ENCODE measurements around the gene ABHD8.

DNA sequence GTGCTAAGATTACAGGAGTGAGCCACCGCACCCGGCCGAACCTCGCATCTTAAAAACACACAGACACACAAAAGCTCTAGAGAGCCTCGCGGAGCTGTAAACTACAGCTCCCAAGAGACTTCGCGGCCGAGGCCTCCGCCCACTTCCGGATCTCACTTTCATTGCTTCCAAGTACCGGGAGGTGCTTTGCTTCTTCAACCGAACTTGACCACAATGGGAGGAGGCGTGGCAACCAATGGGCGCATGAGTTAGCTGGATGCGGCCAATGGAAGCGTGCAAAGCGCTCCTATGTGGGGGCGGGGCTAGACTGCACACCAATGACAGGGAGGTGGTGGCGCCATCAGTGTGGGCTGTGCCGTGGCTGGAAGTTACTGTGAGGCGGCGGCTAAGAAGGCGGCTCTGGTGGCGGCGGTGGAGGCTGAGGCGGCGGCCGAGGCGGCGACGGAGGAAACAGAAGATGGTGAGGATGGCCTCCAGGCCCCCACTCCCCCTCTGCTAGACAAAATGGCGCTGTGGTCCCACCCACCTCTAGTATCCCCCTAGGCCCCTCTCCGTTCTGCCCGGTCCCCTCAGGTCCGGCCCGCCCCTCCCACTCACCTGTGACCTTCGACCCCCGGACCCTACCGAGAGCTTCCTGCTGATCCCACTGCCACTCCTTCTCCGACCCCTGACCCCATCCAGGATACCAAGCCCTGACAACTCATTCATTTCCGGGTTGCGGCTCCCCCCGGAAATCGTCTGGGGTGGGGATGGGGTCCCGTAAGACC, 6.2 kb upstream of the ABHD8 start, which contains the start of gene DDA1:
- TF ChIP-seq FOXM1 (IDR thresholded peaks at IDR 0.05; ENCODE audit: borderline replicate concordance, low read depth) (no peak), EP300 (IDR thresholded peaks at IDR 0.05; ENCODE audit: borderline replicate concordance) (no peak), TAF1 (IDR thresholded peaks at IDR 0.05; ENCODE audit: low read depth) (peak; percentile 82), EGR1 (IDR thresholded peaks at IDR 0.05) (no peak), CEBPB (IDR thresholded peaks at IDR 0.05) (no peak), ZBTB7A (IDR thresholded peaks at IDR 0.05; ENCODE audit: low read depth) (no peak; the same call in 1 of the 2 replicates), CREB1 (IDR thresholded peaks at IDR 0.05; ENCODE audit: low read depth) (no peak), NFIC (IDR thresholded peaks at IDR 0.05) (no peak), YY1 (IDR thresholded peaks at IDR 0.05; ENCODE audit: low read depth) (peak; percentile 74), RAD21 (IDR thresholded peaks at IDR 0.05; ENCODE audit: low read depth) (no peak)
- TF ChIP-seq, protein P1, sequence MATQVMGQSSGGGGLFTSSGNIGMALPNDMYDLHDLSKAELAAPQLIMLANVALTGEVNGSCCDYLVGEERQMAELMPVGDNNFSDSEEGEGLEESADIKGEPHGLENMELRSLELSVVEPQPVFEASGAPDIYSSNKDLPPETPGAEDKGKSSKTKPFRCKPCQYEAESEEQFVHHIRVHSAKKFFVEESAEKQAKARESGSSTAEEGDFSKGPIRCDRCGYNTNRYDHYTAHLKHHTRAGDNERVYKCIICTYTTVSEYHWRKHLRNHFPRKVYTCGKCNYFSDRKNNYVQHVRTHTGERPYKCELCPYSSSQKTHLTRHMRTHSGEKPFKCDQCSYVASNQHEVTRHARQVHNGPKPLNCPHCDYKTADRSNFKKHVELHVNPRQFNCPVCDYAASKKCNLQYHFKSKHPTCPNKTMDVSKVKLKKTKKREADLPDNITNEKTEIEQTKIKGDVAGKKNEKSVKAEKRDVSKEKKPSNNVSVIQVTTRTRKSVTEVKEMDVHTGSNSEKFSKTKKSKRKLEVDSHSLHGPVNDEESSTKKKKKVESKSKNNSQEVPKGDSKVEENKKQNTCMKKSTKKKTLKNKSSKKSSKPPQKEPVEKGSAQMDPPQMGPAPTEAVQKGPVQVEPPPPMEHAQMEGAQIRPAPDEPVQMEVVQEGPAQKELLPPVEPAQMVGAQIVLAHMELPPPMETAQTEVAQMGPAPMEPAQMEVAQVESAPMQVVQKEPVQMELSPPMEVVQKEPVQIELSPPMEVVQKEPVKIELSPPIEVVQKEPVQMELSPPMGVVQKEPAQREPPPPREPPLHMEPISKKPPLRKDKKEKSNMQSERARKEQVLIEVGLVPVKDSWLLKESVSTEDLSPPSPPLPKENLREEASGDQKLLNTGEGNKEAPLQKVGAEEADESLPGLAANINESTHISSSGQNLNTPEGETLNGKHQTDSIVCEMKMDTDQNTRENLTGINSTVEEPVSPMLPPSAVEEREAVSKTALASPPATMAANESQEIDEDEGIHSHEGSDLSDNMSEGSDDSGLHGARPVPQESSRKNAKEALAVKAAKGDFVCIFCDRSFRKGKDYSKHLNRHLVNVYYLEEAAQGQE (IDR thresholded peaks at IDR 0.05; ENCODE audit: low read depth) = no peak
- TF ChIP-seq, protein P2, sequence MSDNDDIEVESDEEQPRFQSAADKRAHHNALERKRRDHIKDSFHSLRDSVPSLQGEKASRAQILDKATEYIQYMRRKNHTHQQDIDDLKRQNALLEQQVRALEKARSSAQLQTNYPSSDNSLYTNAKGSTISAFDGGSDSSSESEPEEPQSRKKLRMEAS (IDR thresholded peaks at IDR 0.05) = no peak
